ENCODE measurements around the gene KCNH6. TPM values are rescaled to one million over a fixed set of nuclear protein-coding genes. Genes with fewer than 3 reads are reported as not detected.

KCNH6 gene
- polyA plus RNA-seq, 1 of the 3 experiments (the other 2 are of a cell fraction) = 0.15 TPM

- Histone ChIP-seq H3K4me1 (ENCODE audit: control insufficient read depth in 1 of 2, insufficient read depth in 2 of 2, low read depth in 1 of 2, low read length in 1 of 2) (peaks cover 9 to 48% of the 10 kb centered on the region in 2 experiments), H3F3A (replicated peaks; ENCODE audit: insufficient read depth) (peaks cover 10% of the 10 kb centered on the region), H3K9me2 (no peaks in the 10 kb centered on the region), H3K27me3 (ENCODE audit: insufficient read depth) (no peaks in the 10 kb centered on the region), H2AFZ (ENCODE audit: low read depth) (no peak overlapping the region), H4K20me1 (ENCODE audit: insufficient read depth) (no peaks in the 10 kb centered on the region), H3K4me3 (ENCODE audit: low read depth in 2 of 2, low read length in 1 of 2) (no peak overlapping the region), H3K4me2 (no peak overlapping the region), H3K79me2 (ENCODE audit: insufficient read depth) (no peaks in the 10 kb centered on the region), H3K27ac (ENCODE audit: low read depth in 2 of 2, low read length in 1 of 2) (peak overlapping the region in 1 of 2 experiments; percentile 86; a peak in 2 of 4 replicates), H3K9me3 (no peaks in the 10 kb centered on the region), H3K36me3 (replicated peaks in 1 of 2; ENCODE audit: control insufficient read depth in 1 of 2, insufficient read depth in 2 of 2, low read length in 1 of 2) (no peaks in the 10 kb centered on the region), H3K9ac (no peak overlapping the region)
- TF ChIP-seq SIN3A (IDR thresholded peaks at IDR 0.05; ENCODE audit: borderline replicate concordance, low read depth, low read length) (no peak), ELF1 (IDR thresholded peaks at IDR 0.05) (no peak), RXRA (IDR thresholded peaks at IDR 0.05; ENCODE audit: borderline replicate concordance, low read depth) (no peak), GATA2 (CRISPR knock-in tag; IDR thresholded peaks at IDR 0.05) (no peak), POLR2AphosphoS5 (IDR thresholded peaks at IDR 0.05; ENCODE audit: low read depth, low read length) (no peak), JUND (IDR thresholded peaks at IDR 0.05) (no peak), MEF2A (IDR thresholded peaks at IDR 0.05; ENCODE audit: borderline replicate concordance, low read depth) (no peak), RCOR1 (IDR thresholded peaks at IDR 0.05; ENCODE audit: low read length) (no peak), USF1 (IDR thresholded peaks at IDR 0.05; ENCODE audit: borderline replicate concordance, low read depth) (no peak), TEAD4 (IDR thresholded peaks at IDR 0.05; ENCODE audit: borderline replicate concordance, insufficient read depth) (no peak)
- TF ChIP-seq, protein P1, sequence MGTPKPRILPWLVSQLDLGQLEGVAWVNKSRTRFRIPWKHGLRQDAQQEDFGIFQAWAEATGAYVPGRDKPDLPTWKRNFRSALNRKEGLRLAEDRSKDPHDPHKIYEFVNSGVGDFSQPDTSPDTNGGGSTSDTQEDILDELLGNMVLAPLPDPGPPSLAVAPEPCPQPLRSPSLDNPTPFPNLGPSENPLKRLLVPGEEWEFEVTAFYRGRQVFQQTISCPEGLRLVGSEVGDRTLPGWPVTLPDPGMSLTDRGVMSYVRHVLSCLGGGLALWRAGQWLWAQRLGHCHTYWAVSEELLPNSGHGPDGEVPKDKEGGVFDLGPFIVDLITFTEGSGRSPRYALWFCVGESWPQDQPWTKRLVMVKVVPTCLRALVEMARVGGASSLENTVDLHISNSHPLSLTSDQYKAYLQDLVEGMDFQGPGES (IDR thresholded peaks at IDR 0.05; ENCODE audit: low read depth, low read length) = no peak
- TF ChIP-seq, protein P2, sequence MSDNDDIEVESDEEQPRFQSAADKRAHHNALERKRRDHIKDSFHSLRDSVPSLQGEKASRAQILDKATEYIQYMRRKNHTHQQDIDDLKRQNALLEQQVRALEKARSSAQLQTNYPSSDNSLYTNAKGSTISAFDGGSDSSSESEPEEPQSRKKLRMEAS (IDR thresholded peaks at IDR 0.05; ENCODE audit: low read depth) = no peak
- POLR2A ChIA-PET = interaction anchor here (8.3 to 9.6 kb wide), 2 partner anchors 31 to 46 kb away, joined by 193 to 212 read pairs; partner anchors contain the start of gene CYB561
- DNase-seq = no peak
- 93% methylated on average over 10 of the region's 10 CpGs for WGBS (ENCODE audit: low lambda C conversion rate)
- CTCF ChIA-PET = interaction anchor here (0.8 to 13.7 kb wide), 5 partner anchors 11 to 137 kb away, joined by 3 to 708 read pairs (median 4); partner anchors contain the start of gene CYB561
Observed at GRCh38 chr17:63474586-63475460, 48.3 kb upstream of the KCNH6 start.

Data from SK-N-SH (cell line).